Tibial artery (tissue), 4 donors: ENCODE results near the gene BGN.
A peak's percentile ranks its signal among the peaks of the same experiment; 100 is the strongest.

Experiments
- DNase-seq, 2 donors: peaks; one replicate each; pipeline ENCODE4 v3.0.0-alpha.2; 2019
- H3K27ac ChIP-seq, 2 donors: fragments of 200-600 bp; sonication (generic) in 1 of 2; 1 replicate in 1 of 2; 2 replicates in 1 of 2; pipeline ENCODE4 v1.5.1; 2018 to 2019; ENCODE audit warnings: mild to moderate bottlenecking in 1 of 2
- H3K27me3 ChIP-seq, 2 donors: fragments of 200-600 bp; sonication (generic) in 1 of 2; one replicate each; pipeline versions ENCODE4 v1.5.1 to v1.6.0; 2016 to 2019
- H3K36me3 ChIP-seq, 3 donors: fragments of 200-600 bp; sonication (generic) in 2 of 3; one replicate each; pipeline ENCODE4 v1.5.1; 2016 to 2019; ENCODE audit warnings: mild to moderate bottlenecking in 2 of 3
- H3K4me1 ChIP-seq, 4 donors: fragments of 200-600 bp; sonication (generic) in 2 of 4; 1 replicate in 3 of 4; 2 replicates in 1 of 4; pipeline ENCODE4 v1.5.1; 2016 to 2019
- H3K4me3 ChIP-seq, 2 donors: fragments of 200-600 bp; sonication (generic) in 1 of 2; 1 replicate in 1 of 2; 2 replicates in 1 of 2; pipeline ENCODE4 v1.5.1; 2018 to 2019; ENCODE audit warnings: mild to moderate bottlenecking in 2 of 2
- H3K9me3 ChIP-seq, 3 donors: fragments of 200-600 bp; sonication (generic) in 1 of 3; one replicate each; pipeline ENCODE4 v1.5.1; 2016 to 2019
- intact Hi-C: fragments of 100-400 bp; cut with DNase I; formaldehyde crosslinking; loops from one replicate; pipeline ENCODE4 v1.15.0; 2023; ENCODE audit warnings: low total_unique reads
- TF ChIP-seq, protein P1 (sequence below), 2 experiments: fragments of 200-600 bp in 1 of 2; fragments of 450-650 bp in 1 of 2; IDR thresholded peaks; one replicate each; pipeline ENCODE4 v1.5.1; 2017 to 2019; ENCODE audit warnings: antibody characterized with exemption in 2 of 2, mild to moderate bottlenecking in 1 of 2, moderate library complexity in 1 of 2

Gene BGN

DNA sequence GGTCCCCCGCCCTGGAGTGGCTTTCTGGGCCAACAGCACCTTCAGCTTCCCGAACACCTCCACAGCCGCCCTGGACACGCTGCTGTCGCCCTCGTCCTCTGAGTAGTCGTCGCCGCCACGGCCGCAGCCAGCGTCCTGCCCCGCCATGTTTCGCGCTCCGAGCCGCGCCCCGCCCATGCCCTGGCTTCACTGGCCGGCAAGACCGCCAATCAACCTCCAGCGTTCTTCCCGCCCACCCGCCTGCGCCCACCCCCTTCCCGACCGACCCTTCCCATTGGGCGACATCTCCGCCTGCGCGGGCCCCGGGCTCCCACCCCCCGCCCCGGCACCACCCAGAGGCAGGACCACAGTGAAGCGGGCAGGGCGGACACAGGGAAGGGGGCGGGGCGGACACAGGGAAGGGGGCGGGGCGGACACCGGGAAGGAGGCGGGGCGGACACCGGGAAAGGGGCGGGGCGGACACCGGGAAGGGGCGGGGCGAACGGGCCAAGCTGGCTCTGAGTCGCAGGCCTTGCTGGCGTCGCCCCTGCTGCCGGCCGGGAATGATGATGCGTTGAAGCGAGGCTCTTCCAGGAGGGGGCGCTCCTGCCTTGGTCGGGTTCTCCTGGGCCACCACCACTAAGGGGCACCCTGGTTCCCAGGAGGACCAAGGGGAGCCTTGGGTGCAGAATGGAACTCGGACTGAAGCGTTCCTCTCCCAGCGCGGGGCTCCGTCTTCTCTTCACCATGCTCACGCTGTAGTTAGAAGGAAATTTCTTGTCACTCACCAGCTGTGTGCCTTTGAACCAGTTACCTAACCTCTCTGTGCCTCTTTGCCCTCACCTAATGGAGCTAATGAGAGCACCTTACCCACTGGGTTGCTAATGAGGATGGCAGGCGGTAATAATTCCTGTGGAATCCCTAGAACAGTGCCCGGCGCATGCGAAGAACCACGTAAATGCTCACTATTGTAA is 24.1 kb upstream of the BGN start, which contains the start of gene HAUS7:
Gene HAUS7 (minus strand): TSS at position 166 of the 953 bp plus-strand sequence. CDS start 19 bp downstream, at position 147.
- Histone ChIP-seq H3K27ac (peak within 1 kb of the TSS; percentile 64 to 80), H3K9me3 (no peaks in the 10 kb centered on the region), H3K4me3 (peak within 1 kb of the TSS; percentile 58 to 69), H3K27me3 (no peaks in the 10 kb centered on the region), H3K36me3 (no peaks in the 10 kb centered on the region), H3K4me1 (peaks cover 0 to 55% (median 22%) of the 10 kb centered on the region in 4 donors)
- TF ChIP-seq, protein P1, sequence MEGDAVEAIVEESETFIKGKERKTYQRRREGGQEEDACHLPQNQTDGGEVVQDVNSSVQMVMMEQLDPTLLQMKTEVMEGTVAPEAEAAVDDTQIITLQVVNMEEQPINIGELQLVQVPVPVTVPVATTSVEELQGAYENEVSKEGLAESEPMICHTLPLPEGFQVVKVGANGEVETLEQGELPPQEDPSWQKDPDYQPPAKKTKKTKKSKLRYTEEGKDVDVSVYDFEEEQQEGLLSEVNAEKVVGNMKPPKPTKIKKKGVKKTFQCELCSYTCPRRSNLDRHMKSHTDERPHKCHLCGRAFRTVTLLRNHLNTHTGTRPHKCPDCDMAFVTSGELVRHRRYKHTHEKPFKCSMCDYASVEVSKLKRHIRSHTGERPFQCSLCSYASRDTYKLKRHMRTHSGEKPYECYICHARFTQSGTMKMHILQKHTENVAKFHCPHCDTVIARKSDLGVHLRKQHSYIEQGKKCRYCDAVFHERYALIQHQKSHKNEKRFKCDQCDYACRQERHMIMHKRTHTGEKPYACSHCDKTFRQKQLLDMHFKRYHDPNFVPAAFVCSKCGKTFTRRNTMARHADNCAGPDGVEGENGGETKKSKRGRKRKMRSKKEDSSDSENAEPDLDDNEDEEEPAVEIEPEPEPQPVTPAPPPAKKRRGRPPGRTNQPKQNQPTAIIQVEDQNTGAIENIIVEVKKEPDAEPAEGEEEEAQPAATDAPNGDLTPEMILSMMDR (IDR thresholded peaks at IDR 0.05), result peak; percentile 67 to 70
- DNase-seq, result peak; percentile 83 to 93
- intact Hi-C loops, result loop anchor here (5.0 kb wide), 1 partner anchor 37 kb away; no protein-coding TSS in a partner anchor

DNA sequence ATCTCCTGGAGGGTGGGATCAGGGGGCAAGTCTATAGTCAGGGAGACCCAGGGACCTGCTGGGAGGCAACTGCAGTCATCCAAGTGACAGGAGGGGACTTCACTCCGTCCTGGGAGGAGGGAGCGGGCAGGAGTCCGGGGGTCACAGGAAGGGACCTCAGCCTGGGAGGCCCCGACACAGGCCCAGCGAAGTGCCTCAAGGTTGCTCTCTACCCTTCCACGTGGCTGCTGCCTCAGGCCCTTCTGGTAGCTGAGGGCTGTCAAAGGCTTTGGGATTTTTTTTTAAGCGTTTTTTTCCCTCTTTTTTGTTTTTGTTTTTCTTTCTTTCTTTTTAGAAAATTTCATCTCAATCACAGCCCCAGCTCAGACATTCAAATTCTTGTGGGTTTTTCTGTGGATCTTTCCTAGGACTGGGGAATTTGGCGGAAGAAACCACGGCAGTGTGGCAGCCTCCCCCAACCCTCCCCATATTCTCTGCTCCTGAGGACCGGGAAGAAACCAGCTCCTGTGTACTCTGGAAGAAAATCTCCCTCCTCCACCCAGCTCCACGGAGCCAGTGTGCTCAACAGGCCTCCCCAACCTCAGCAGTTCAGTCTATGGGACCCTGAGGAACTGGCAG is 23.0 kb upstream of the BGN start:
- Histone ChIP-seq H3K27ac (peak overlapping the region; percentile 53 to 80), H3K4me1 (peaks cover 0 to 66% (median 30%) of the 10 kb centered on the region in 4 donors), H3K9me3 (no peaks in the 10 kb centered on the region), H3K36me3 (no peaks in the 10 kb centered on the region), H3K4me3 (no peak overlapping the region), H3K27me3 (no peaks in the 10 kb centered on the region)
- TF ChIP-seq, protein P1 (IDR thresholded peaks at IDR 0.05), result no peak
- DNase-seq, result no peak
- intact Hi-C loops, result loop anchor here (5.0 kb wide), 1 partner anchor 36 kb away; no protein-coding TSS in a partner anchor

DNA sequence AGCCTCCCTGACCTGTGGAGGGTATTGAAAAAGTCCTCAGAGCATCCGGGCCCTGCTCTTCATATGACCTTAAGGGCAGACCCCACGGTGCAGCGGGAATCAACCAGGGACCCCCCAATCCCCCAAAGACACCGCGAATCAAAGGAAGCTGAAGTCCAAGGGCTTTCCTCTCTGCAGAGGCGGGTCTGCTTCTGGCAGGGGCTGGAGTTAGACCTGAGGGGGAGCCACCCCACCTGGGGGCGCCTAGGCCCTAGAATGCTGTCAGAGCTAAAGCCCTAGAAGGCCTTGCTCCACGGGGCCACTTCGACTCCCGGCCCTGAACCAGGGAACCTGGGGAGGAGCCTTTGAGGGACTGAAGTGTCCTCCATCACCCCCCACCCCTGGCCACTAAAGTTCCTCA is 21.7 kb upstream of the BGN start:
- no peak for DNase-seq
- Histone ChIP-seq H3K36me3 (no peaks in the 10 kb centered on the region), H3K27ac (peak overlapping the region; percentile 53 to 80), H3K4me3 (no peak overlapping the region), H3K4me1 (peaks cover 0 to 80% (median 42%) of the 10 kb centered on the region in 4 donors), H3K27me3 (no peaks in the 10 kb centered on the region), H3K9me3 (no peaks in the 10 kb centered on the region)
- intact Hi-C loops, result loop anchor here (5.0 kb wide), 1 partner anchor 34 kb away; no protein-coding TSS in a partner anchor
- TF ChIP-seq, protein P1 (IDR thresholded peaks at IDR 0.05), result no peak

DNA sequence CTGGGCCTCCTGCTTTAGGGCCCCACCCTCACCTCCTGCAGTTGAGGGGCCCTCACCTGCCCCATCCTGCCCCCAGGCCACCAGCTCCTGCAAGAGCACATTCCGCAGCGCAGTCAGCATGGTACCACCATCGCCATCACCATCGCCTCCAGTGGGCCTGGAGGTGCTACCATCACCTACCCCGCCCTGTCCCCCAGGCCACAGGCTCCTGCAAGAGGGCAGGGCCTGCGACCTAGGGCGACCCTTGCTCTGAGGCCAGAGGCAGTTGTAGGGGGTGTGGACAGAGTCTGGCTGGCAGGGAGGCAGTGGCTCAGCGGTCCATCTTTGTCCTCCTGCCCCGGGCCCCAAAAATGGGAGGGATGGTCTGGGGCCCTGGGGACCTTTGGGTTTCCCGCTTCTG is 20.5 kb upstream of the BGN start:
- DNase-seq, result no peak
- Histone ChIP-seq H3K36me3 (no peaks in the 10 kb centered on the region), H3K9me3 (no peaks in the 10 kb centered on the region), H3K27ac (peak overlapping the region; percentile 53 to 80), H3K27me3 (no peaks in the 10 kb centered on the region), H3K4me1 (peaks cover 0 to 81% (median 40%) of the 10 kb centered on the region in 4 donors), H3K4me3 (peak overlapping the region; percentile 31 to 45)
- intact Hi-C loops, result loop anchor here (5.0 kb wide), 1 partner anchor 33 kb away; no protein-coding TSS in a partner anchor
- TF ChIP-seq, protein P1 (IDR thresholded peaks at IDR 0.05), result no peak

DNA sequence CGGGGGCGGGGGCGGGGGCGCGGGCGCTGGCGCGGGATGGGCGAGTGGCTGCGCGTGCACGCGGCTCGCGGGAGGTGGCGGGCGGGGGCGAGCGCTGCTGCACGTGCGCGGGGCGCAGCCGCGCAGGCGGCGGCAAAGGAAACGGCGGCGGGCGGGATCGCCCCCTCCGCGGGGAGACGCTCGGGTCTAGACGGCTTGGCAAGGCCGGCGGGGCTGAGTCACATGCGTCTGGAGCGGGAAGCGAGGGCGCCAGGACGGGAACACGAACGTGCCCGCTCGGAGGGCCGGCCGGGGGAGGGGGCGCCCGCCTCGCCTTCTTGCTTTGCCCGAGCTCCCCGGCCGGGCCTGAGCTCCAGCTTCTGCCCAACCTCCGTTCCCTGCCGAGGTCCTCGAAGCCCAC is 20.1 kb upstream of the BGN start:
- intact Hi-C loops, result loop anchor here (5.0 kb wide), 1 partner anchor 33 kb away; no protein-coding TSS in a partner anchor
- peak overlapping the region; percentile 31 to 45 for H3K4me3 ChIP-seq
- DNase-seq, result peak; percentile 74 to 91
- H3K9me3 ChIP-seq, result no peaks in the 10 kb centered on the region
- H3K4me1 ChIP-seq, result peaks cover 0 to 76% (median 36%) of the 10 kb centered on the region in 4 donors
- H3K27ac ChIP-seq, result peak overlapping the region; percentile 82 to 86
- TF ChIP-seq, protein P1 (IDR thresholded peaks at IDR 0.05), result no peak
- H3K36me3 ChIP-seq, result no peaks in the 10 kb centered on the region
- no peaks in the 10 kb centered on the region for H3K27me3 ChIP-seq
